WTC11 (cell line): ENCODE measurements around the gene FGD2.

Source experiments
- CTCF ChIP-seq: fragments of 200-600 bp; IDR thresholded peaks from 2 replicates; pipeline ENCODE4 v1.8.0; 2022; ENCODE audit warnings: antibody characterized with exemption
- ESRRA ChIP-seq: sonication (generic); formaldehyde crosslinking; IDR thresholded peaks from 2 replicates; pipeline ENCODE4 v1.8.1; 2022; ENCODE audit warnings: mild to moderate bottlenecking, missing genetic modification reagents, borderline replicate concordance
- GABPB1 ChIP-seq: sonication (generic); formaldehyde crosslinking; IDR thresholded peaks from 2 replicates; pipeline ENCODE4 v1.8.1; 2023; ENCODE audit warnings: mild to moderate bottlenecking, missing genetic modification reagents
- JUN ChIP-seq: sonication (generic); formaldehyde crosslinking; IDR thresholded peaks from 2 replicates; pipeline ENCODE4 v1.8.0; 2023; ENCODE audit warnings: mild to moderate bottlenecking, missing genetic modification reagents
- TF ChIP-seq, protein P1 (sequence below): sonication (generic); formaldehyde crosslinking; IDR thresholded peaks from 2 replicates; pipeline ENCODE4 v1.8.1; 2022; ENCODE audit warnings: mild to moderate bottlenecking, moderate library complexity, missing genetic modification reagents

GRCh38 chr6:37017606-37018197 lies 12.2 kb downstream of the FGD2 start:
- TF ChIP-seq GABPB1 (no peak), CTCF (no peak), ESRRA (CRISPR knock-in tag) (no peak), JUN (CRISPR knock-in tag) (no peak)
- TF ChIP-seq, protein P1, sequence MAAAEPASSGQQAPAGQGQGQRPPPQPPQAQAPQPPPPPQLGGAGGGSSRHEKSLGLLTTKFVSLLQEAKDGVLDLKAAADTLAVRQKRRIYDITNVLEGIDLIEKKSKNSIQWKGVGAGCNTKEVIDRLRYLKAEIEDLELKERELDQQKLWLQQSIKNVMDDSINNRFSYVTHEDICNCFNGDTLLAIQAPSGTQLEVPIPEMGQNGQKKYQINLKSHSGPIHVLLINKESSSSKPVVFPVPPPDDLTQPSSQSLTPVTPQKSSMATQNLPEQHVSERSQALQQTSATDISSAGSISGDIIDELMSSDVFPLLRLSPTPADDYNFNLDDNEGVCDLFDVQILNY (CRISPR knock-in tag): no peak
